ENCODE results near the gene KIF22. TPM values are rescaled to one million over a fixed set of nuclear protein-coding genes. Genes with fewer than 3 reads are reported as not detected.
"Not testable (repeated sequence)": the region's sequence is repeated elsewhere in the genome, so short reads cannot be mapped to it uniquely, and the experiment has no call there.

Gene KIF22
- total and polyA plus RNA-seq, 2 donors (not counting 1 experiment from before 2014, with no cell fraction given), result 12.3 to 17.7 TPM

- Histone ChIP-seq H3K4me3 (replicated peaks in 1 of 4; ENCODE audit: control extremely low read depth in 1 of 4, insufficient read depth in 1 of 4, low read depth in 3 of 4, low read length in 4 of 4) (no peak overlapping the region), H3K27ac (ENCODE audit: insufficient read depth, low read length) (peak overlapping the region; percentile 93), H3K9me3 (ENCODE audit: control insufficient read depth, insufficient read depth, low read depth, low read length) (no peaks in the 10 kb centered on the region), H4K20me1 (ENCODE audit: control insufficient read depth, extremely low read depth, insufficient read depth, low read length) (no peaks in the 10 kb centered on the region), H3K27me3 (ENCODE audit: control insufficient read depth, insufficient read depth, low read length) (no peaks in the 10 kb centered on the region), H3K9ac (ENCODE audit: insufficient read depth, low read length) (no peak overlapping the region), H3K79me2 (ENCODE audit: control insufficient read depth, insufficient read depth, low read length) (peaks cover 82% of the 10 kb centered on the region), H3K36me3 (ENCODE audit: control insufficient read depth, insufficient read depth, low read length) (peaks cover 17% of the 10 kb centered on the region), H3K4me1 (ENCODE audit: control insufficient read depth, extremely low read depth, insufficient read depth, low read length) (peaks cover 31% of the 10 kb centered on the region), H2AFZ (ENCODE audit: low read length) (no peak overlapping the region), H3K4me2 (ENCODE audit: extremely low read depth, insufficient read depth, low read length) (peak overlapping the region; percentile 98)
- no peak for TF ChIP-seq CTCF (conservative IDR thresholded peaks at IDR 0.05 in 1 of 2, IDR thresholded peaks at IDR 0.05 in 1 of 2; ENCODE audit: low read depth in 1 of 2, low read length in 2 of 2)
- TF ChIP-seq EZH2 (IDR thresholded peaks at IDR 0.05; ENCODE audit: low read length, missing control alignments), result no peak
- DNase-seq (ENCODE audit: low read depth in 2 of 2), result no peak
These were observed 35.8 kb downstream of the KIF22 start for GRCh38 chr16:29826342-29826695.

- H3K27me3 ChIP-seq (ENCODE audit: control insufficient read depth, insufficient read depth, low read length), result no peaks in the 10 kb centered on the region
- H3K9ac ChIP-seq (ENCODE audit: insufficient read depth, low read length), result no peak overlapping the region
- no peak for DNase-seq (ENCODE audit: low read depth in 2 of 2)
- TF ChIP-seq EZH2 (IDR thresholded peaks at IDR 0.05; ENCODE audit: low read length, missing control alignments) (no peak), CTCF (conservative IDR thresholded peaks at IDR 0.05 in 1 of 2, IDR thresholded peaks at IDR 0.05 in 1 of 2; ENCODE audit: low read depth in 1 of 2, low read length in 2 of 2) (no peak)
- peaks cover 32% of the 10 kb centered on the region for H3K36me3 ChIP-seq (ENCODE audit: control insufficient read depth, insufficient read depth, low read length)
- H3K4me2 ChIP-seq (ENCODE audit: extremely low read depth, insufficient read depth, low read length), result no peak overlapping the region
- H3K79me2 ChIP-seq (ENCODE audit: control insufficient read depth, insufficient read depth, low read length), result peaks cover 58% of the 10 kb centered on the region
- H3K27ac ChIP-seq (ENCODE audit: insufficient read depth, low read length), result no peak overlapping the region
- H3K9me3 ChIP-seq (ENCODE audit: control insufficient read depth, insufficient read depth, low read depth, low read length), result no peaks in the 10 kb centered on the region
- H3K4me1 ChIP-seq (ENCODE audit: control insufficient read depth, extremely low read depth, insufficient read depth, low read length), result peaks cover 9% of the 10 kb centered on the region
- no peaks in the 10 kb centered on the region for H4K20me1 ChIP-seq (ENCODE audit: control insufficient read depth, extremely low read depth, insufficient read depth, low read length)
- H2AFZ ChIP-seq (ENCODE audit: low read length), result no peak overlapping the region
- H3K4me3 ChIP-seq (replicated peaks in 1 of 4; ENCODE audit: control extremely low read depth in 1 of 4, insufficient read depth in 1 of 4, low read depth in 3 of 4, low read length in 4 of 4), result no peak overlapping the region
These were observed 40.2 kb downstream of the KIF22 start for GRCh38 chr16:29830774-29831173.

- Histone ChIP-seq H3K9ac (ENCODE audit: insufficient read depth, low read length) (no peak overlapping the region), H3K79me2 (ENCODE audit: control insufficient read depth, insufficient read depth, low read length) (peaks cover 51% of the 10 kb centered on the region), H3K9me3 (ENCODE audit: control insufficient read depth, insufficient read depth, low read depth, low read length) (no peaks in the 10 kb centered on the region), H3K36me3 (ENCODE audit: control insufficient read depth, insufficient read depth, low read length) (peaks cover 31% of the 10 kb centered on the region), H3K4me1 (ENCODE audit: control insufficient read depth, extremely low read depth, insufficient read depth, low read length) (peaks cover 4% of the 10 kb centered on the region), H3K4me3 (replicated peaks in 1 of 4; ENCODE audit: control extremely low read depth in 1 of 4, insufficient read depth in 1 of 4, low read depth in 3 of 4, low read length in 4 of 4) (no peak overlapping the region), H3K27ac (ENCODE audit: insufficient read depth, low read length) (no peak overlapping the region), H3K27me3 (ENCODE audit: control insufficient read depth, insufficient read depth, low read length) (no peaks in the 10 kb centered on the region), H3K4me2 (ENCODE audit: extremely low read depth, insufficient read depth, low read length) (no peak overlapping the region), H2AFZ (ENCODE audit: low read length) (no peak overlapping the region), H4K20me1 (ENCODE audit: control insufficient read depth, extremely low read depth, insufficient read depth, low read length) (no peaks in the 10 kb centered on the region)
- TF ChIP-seq CTCF (conservative IDR thresholded peaks at IDR 0.05 in 1 of 2, IDR thresholded peaks at IDR 0.05 in 1 of 2; ENCODE audit: low read depth in 1 of 2, low read length in 2 of 2) (no peak), EZH2 (IDR thresholded peaks at IDR 0.05; ENCODE audit: low read length, missing control alignments) (no peak)
- DNase-seq (ENCODE audit: low read depth in 2 of 2), result no peak
These were observed 40.9 kb downstream of the KIF22 start for GRCh38 chr16:29831490-29831889.

- peaks cover 36% of the 10 kb centered on the region for H3K79me2 ChIP-seq (ENCODE audit: control insufficient read depth, insufficient read depth, low read length)
These were observed 42.7 kb downstream of the KIF22 start for GRCh38 chr16:29833219-29833618.

More at GRCh38 chr16:29833219-29833618, 42.7 kb downstream of the KIF22 start:
- H3K27ac ChIP-seq (ENCODE audit: insufficient read depth, low read length); DNase-seq (ENCODE audit: low read depth in 2 of 2); H3K4me2 ChIP-seq (ENCODE audit: extremely low read depth, insufficient read depth, low read length); H4K20me1 ChIP-seq (ENCODE audit: control insufficient read depth, extremely low read depth, insufficient read depth, low read length); H3K4me1 ChIP-seq (ENCODE audit: control insufficient read depth, extremely low read depth, insufficient read depth, low read length); H2AFZ ChIP-seq (ENCODE audit: low read length); H3K9me3 ChIP-seq (ENCODE audit: control insufficient read depth, insufficient read depth, low read depth, low read length); H3K27me3 ChIP-seq (ENCODE audit: control insufficient read depth, insufficient read depth, low read length); H3K9ac ChIP-seq (ENCODE audit: insufficient read depth, low read length); H3K4me3 ChIP-seq (replicated peaks in 1 of 4; ENCODE audit: control extremely low read depth in 1 of 4, insufficient read depth in 1 of 4, low read depth in 3 of 4, low read length in 4 of 4): not testable (repeated sequence)
- peaks cover 40% of the 10 kb centered on the region for H3K36me3 ChIP-seq (ENCODE audit: control insufficient read depth, insufficient read depth, low read length)

Data from fibroblast of lung (primary cell).